GM12801 (cell line): ENCODE data around the gene CTNNA3.

Experiments used
- TF ChIP-seq, protein P1 (sequence below): IDR thresholded peaks from one replicate; pipeline ENCODE4 v1.5.1; 2011; ENCODE audit warnings: control low read depth; ENCODE audit not compliant: insufficient read length; ENCODE audit errors: extremely low read depth

Gene CTNNA3

GRCh38 chr10:67250686-67251085, 445.3 kb downstream of the CTNNA3 start:
- TF ChIP-seq, protein P1, sequence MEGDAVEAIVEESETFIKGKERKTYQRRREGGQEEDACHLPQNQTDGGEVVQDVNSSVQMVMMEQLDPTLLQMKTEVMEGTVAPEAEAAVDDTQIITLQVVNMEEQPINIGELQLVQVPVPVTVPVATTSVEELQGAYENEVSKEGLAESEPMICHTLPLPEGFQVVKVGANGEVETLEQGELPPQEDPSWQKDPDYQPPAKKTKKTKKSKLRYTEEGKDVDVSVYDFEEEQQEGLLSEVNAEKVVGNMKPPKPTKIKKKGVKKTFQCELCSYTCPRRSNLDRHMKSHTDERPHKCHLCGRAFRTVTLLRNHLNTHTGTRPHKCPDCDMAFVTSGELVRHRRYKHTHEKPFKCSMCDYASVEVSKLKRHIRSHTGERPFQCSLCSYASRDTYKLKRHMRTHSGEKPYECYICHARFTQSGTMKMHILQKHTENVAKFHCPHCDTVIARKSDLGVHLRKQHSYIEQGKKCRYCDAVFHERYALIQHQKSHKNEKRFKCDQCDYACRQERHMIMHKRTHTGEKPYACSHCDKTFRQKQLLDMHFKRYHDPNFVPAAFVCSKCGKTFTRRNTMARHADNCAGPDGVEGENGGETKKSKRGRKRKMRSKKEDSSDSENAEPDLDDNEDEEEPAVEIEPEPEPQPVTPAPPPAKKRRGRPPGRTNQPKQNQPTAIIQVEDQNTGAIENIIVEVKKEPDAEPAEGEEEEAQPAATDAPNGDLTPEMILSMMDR = no peak

DNA sequence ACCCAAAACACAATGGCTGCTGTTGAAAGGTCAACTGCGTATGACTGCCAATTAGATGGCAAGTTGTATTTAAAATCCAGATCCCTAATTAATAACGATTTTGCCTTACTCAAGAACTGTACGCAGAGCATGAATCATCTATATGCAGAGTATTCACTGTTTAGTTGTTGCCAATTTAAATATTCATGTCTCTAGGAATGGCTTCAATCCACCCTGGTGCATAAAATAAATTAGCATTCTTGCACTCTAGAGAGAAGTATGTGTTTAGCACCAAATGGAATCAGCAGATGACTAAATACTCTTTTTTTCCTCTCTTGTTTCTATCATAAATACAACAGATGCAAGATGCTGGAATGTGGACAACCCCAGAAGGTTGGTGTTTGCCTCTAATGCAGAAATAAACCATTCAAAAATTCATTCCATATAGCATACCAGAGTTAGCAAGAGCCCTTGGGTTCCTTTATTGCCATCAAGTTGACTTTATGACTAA, 449.9 kb downstream of the CTNNA3 start:
- TF ChIP-seq, protein P1 = no peak

DNA sequence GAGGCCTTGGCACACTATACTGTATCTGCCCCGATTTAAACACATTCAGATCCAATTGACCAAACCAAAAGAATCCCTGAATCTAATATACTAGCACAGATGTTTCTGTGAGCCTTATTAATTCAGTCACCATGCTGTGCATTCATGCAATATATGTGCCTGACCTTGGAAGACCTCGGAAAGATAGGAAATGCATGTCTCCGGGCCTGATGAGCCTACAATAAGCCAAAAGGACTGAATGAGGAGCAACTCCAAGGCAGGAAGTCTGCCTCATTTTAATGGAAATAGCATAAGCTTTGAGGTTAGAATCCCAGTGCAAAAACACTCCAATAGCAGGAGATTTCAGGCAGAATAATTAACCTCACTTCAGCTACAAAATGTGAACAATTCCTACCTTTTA, 453.5 kb downstream of the CTNNA3 start:
- TF ChIP-seq, protein P1 = no peak

DNA sequence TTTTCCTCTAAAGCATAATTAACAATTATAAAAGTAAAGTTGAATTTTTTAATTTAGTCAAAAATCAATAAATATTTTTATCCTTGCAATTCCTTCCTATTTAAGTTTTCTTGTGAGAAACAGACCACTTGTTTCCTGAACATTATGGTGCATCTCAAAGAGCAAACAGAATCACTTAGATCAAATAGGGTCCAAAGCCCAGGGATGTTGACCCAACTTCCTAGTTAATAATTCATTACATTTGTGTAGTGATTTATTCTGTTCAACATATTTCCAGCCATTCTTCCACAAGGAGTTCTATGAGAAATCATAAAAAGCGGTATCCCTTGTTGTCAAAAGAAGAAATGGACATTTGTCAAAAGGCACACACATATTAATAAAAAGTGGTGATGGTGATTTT, 454.5 kb downstream of the CTNNA3 start:
- TF ChIP-seq, protein P1 = no peak

GRCh38 chr10:67239864-67240497, 456.0 kb downstream of the CTNNA3 start:
- TF ChIP-seq, protein P1 = no peak

GRCh38 chr10:67225226-67225625, 470.8 kb downstream of the CTNNA3 start:
- TF ChIP-seq, protein P1 = no peak

DNA sequence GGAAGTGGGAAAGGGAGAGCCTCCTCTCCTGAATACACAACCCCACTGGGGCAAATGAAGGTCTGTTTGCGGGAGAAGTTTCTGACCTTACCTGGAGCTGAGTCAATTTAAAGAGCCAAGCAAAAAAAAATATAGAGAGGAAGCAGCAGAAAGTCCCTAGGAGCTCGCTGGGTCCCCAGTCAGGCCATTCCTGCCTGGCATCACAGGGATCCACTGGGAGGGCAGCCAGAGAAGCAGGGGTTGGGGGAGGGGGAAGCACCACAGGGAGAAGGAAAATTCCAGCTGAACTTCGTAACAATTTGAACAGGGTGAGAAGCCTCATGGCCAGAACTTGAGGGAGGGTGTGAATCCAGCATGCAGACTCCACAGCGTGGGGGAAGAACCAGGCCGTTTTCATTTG, 471.4 kb downstream of the CTNNA3 start:
- TF ChIP-seq, protein P1 = no peak
